Hepatocyte (in vitro differentiated cells): ENCODE data around the gene CDC34.

Experiments
- EZH2 ChIP-seq: fragments of 200-600 bp; sonication (generic); IDR thresholded peaks from 2 replicates; pipeline ENCODE4 v1.6.1; 2016; ENCODE audit warnings: antibody characterized with exemption, mild to moderate bottlenecking, borderline replicate concordance
- TF ChIP-seq, protein P1 (sequence below): fragments of 200-600 bp; sonication (generic); IDR thresholded peaks from 2 replicates; pipeline ENCODE4 v1.5.1; 2016; ENCODE audit warnings: antibody characterized with exemption, mild to moderate bottlenecking; ENCODE audit not compliant: poor library complexity

- TF ChIP-seq, protein P1, sequence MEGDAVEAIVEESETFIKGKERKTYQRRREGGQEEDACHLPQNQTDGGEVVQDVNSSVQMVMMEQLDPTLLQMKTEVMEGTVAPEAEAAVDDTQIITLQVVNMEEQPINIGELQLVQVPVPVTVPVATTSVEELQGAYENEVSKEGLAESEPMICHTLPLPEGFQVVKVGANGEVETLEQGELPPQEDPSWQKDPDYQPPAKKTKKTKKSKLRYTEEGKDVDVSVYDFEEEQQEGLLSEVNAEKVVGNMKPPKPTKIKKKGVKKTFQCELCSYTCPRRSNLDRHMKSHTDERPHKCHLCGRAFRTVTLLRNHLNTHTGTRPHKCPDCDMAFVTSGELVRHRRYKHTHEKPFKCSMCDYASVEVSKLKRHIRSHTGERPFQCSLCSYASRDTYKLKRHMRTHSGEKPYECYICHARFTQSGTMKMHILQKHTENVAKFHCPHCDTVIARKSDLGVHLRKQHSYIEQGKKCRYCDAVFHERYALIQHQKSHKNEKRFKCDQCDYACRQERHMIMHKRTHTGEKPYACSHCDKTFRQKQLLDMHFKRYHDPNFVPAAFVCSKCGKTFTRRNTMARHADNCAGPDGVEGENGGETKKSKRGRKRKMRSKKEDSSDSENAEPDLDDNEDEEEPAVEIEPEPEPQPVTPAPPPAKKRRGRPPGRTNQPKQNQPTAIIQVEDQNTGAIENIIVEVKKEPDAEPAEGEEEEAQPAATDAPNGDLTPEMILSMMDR = no peak
- no peak for TF ChIP-seq EZH2
Measured at GRCh38 chr19:514166-514663, 17.3 kb upstream of the CDC34 start.
